ENCODE data around the gene DUSP28.
"Not testable (repeated sequence)": the region's sequence is repeated elsewhere in the genome, so short reads cannot be mapped to it uniquely, and the experiment has no call there.

Gene DUSP28

GRCh38 chr2:240521885-240522284, 38.3 kb upstream of the DUSP28 start:
- not testable (repeated sequence) for H3K9ac ChIP-seq (ENCODE audit: low read depth, low read length); H3K36me3 ChIP-seq (ENCODE audit: insufficient read depth, low read length); H3K4me1 ChIP-seq (ENCODE audit: insufficient read depth, low read length)
- H3K9me3 ChIP-seq (ENCODE audit: control insufficient read depth, insufficient read depth, low read length) = peaks cover 12% of the 10 kb centered on the region

GRCh38 chr2:240522406-240522805, 37.8 kb upstream of the DUSP28 start:
- Histone ChIP-seq H3K36me3 (ENCODE audit: insufficient read depth, low read length) (no peaks in the 10 kb centered on the region), H3K9me3 (ENCODE audit: control insufficient read depth, insufficient read depth, low read length) (peaks cover 12% of the 10 kb centered on the region), H3K9ac (ENCODE audit: low read depth, low read length) (no peak overlapping the region)

DNA sequence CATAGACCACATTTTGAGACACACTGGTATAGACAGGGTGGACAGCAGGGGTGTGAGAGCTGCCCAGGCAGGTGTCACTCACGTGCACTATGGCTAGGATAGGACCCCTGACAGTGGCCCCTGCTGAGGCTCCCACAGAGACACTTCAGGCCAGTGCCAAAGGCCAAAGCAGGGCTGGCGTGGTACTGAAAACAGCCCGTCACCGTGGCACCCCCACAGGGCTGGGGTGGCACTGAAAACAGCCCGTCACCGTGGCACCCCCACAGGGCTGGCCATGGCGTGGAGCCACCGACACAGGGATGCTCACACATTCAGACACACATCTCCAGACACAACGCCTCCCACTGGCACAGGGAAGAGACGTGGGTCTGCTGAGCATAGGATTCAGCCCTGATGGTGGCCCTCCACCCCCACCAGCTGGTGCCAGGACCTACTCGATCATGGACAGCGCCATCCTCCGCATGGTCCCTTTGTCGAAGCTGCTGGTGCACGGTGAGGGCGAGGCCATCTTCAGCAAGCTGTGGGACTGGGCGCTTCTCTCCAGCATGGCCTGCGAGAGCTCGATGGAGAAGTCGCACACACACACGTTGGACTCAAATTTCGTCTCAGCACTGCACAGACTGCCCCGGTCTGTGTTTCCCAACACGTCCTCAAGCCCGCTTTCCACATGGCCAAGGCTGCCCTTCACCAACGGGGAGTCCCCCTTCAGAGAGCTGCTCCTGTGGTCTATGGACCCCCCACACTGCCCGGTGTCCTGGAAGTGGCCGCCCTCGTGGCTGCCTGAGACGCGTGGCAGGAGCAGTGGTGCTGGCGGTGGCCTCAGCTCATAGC, 36.5 kb upstream of the DUSP28 start:
- peaks cover 12% of the 10 kb centered on the region for H3K9me3 ChIP-seq (ENCODE audit: control insufficient read depth, insufficient read depth, low read length)
- H3K36me3 ChIP-seq (ENCODE audit: insufficient read depth, low read length) = no peaks in the 10 kb centered on the region
- no peak overlapping the region for H3K9ac ChIP-seq (ENCODE audit: low read depth, low read length)
- no peaks in the 10 kb centered on the region; the same call in 1 of the 2 replicates for H3K4me1 ChIP-seq (ENCODE audit: insufficient read depth, low read length)

More at GRCh38 chr2:240522406-240522805, 37.8 kb upstream of the DUSP28 start:
- no peaks in the 10 kb centered on the region; the same call in 1 of the 2 replicates for H3K4me1 ChIP-seq (ENCODE audit: insufficient read depth, low read length)

DNA sequence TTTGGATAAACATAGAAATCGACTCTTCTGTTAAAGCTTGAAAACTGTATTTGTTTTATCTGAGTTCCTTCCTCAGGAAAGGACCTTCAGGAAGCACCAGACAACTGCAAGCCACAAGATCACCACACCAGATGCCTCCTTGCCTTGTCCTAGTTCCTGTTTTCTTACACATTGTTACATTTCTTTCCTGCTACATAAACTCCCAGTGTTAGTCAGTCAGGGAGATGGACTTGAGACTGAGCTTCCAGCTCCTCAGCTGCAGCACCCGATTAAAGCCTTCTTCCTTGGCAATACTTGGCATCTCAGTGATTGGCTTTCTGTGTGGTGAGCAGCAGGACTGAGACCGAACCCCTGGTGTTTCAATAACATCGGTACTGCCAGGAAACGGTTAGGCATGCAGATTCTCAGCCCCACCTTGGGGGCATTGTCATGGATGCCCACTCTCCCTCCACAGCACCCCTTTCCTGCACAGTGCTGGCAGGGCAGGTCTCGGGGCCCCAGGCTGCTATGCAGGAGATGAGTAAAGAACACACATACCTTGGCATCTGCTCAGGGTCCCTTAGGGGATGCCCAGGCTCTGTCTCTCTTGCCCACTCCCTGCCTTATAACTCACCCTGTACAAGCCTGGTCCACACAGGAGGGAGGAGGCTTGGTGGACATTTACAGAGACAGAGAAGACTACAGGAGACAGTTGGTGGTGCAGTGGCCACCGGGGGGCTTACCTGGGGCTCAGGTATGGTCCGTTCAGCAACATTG, 35.0 kb upstream of the DUSP28 start:
- H3K9ac ChIP-seq (ENCODE audit: low read depth, low read length) = no peak overlapping the region
- H3K4me1 ChIP-seq (ENCODE audit: insufficient read depth, low read length) = no peaks in the 10 kb centered on the region
- peaks cover 12% of the 10 kb centered on the region for H3K9me3 ChIP-seq (ENCODE audit: control insufficient read depth, insufficient read depth, low read length)
- no peaks in the 10 kb centered on the region for H3K36me3 ChIP-seq (ENCODE audit: insufficient read depth, low read length)

GRCh38 chr2:240525802-240526201, 34.4 kb upstream of the DUSP28 start:
- H3K36me3 ChIP-seq (ENCODE audit: insufficient read depth, low read length) = no peaks in the 10 kb centered on the region

DNA sequence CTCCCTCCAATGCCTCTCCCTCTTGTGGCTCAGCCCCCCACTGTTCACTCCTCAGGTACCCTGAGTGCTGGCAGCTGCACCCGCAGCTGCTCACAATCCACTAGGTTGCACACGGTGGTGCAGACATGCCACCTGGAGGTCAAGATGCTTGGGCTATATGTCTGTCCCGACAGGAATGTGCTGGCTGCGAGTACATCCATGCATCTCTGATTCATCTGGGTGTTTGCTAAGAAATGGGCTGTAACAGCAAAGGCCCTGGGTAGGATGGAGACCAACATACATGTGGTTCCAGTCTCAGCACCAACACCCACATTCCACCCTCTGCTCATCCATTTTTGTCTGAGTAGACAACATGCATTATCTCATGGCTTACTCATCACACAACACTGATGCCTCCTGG, 33.6 kb upstream of the DUSP28 start:
- Histone ChIP-seq H3K36me3 (ENCODE audit: insufficient read depth, low read length) (no peaks in the 10 kb centered on the region), H3K4me1 (ENCODE audit: insufficient read depth, low read length) (no peaks in the 10 kb centered on the region), H3K9ac (ENCODE audit: low read depth, low read length) (no peak overlapping the region), H3K9me3 (ENCODE audit: control insufficient read depth, insufficient read depth, low read length) (peaks cover 16% of the 10 kb centered on the region)

More at GRCh38 chr2:240525802-240526201, 34.4 kb upstream of the DUSP28 start:
- H3K4me1 ChIP-seq (ENCODE audit: insufficient read depth, low read length) = no peaks in the 10 kb centered on the region
- peaks cover 12% of the 10 kb centered on the region for H3K9me3 ChIP-seq (ENCODE audit: control insufficient read depth, insufficient read depth, low read length)
- no peak overlapping the region for H3K9ac ChIP-seq (ENCODE audit: low read depth, low read length)

DNA sequence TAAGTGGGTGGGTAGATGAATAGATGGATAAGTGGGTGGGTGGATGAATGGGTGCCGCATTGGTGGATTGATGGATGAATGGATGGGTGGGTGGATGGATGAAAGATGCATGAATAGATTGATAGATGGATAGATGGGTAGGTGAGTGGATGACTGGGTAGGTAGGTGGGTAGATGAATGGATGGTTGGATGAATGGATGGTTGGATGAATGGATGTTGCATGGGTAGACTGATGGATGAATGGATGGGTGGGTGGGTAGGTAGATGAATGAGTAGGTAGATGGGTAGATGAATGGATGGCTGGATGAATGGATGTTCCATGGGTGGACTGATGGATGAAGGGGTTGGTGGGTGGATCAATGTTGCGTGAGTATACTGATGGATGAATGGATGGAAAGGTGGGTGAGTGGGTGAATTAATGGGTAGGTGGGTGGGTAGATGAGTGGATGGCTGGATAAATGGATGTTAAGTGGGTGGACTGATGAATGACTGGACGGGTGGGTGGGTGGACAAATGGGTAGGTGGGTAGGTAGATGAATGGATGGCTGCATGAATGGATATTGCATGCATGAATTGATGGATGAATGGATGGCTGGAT, 32.9 kb upstream of the DUSP28 start:
- H3K4me1 ChIP-seq (ENCODE audit: insufficient read depth, low read length) = no peaks in the 10 kb centered on the region
- H3K9ac ChIP-seq (ENCODE audit: low read depth, low read length) = no peak overlapping the region
- no peaks in the 10 kb centered on the region for H3K36me3 ChIP-seq (ENCODE audit: insufficient read depth, low read length)
- H3K9me3 ChIP-seq (ENCODE audit: control insufficient read depth, insufficient read depth, low read length) = peaks cover 14% of the 10 kb centered on the region

- H3K4me1 ChIP-seq (ENCODE audit: insufficient read depth, low read length) = no peaks in the 10 kb centered on the region
- peaks cover 13% of the 10 kb centered on the region for H3K9me3 ChIP-seq (ENCODE audit: control insufficient read depth, insufficient read depth, low read length)
- H3K36me3 ChIP-seq (ENCODE audit: insufficient read depth, low read length) = no peaks in the 10 kb centered on the region
- no peak overlapping the region for H3K9ac ChIP-seq (ENCODE audit: low read depth, low read length)
These were observed 31.6 kb upstream of the DUSP28 start for GRCh38 chr2:240528406-240529040.

- H3K9me3 ChIP-seq (ENCODE audit: control insufficient read depth, insufficient read depth, low read length) = peaks cover 13% of the 10 kb centered on the region
- no peak overlapping the region for H3K9ac ChIP-seq (ENCODE audit: low read depth, low read length)
- no peaks in the 10 kb centered on the region for H3K4me1 ChIP-seq (ENCODE audit: insufficient read depth, low read length)
- H3K36me3 ChIP-seq (ENCODE audit: insufficient read depth, low read length) = no peaks in the 10 kb centered on the region
These were observed 30.7 kb upstream of the DUSP28 start for GRCh38 chr2:240529344-240529999.

DNA sequence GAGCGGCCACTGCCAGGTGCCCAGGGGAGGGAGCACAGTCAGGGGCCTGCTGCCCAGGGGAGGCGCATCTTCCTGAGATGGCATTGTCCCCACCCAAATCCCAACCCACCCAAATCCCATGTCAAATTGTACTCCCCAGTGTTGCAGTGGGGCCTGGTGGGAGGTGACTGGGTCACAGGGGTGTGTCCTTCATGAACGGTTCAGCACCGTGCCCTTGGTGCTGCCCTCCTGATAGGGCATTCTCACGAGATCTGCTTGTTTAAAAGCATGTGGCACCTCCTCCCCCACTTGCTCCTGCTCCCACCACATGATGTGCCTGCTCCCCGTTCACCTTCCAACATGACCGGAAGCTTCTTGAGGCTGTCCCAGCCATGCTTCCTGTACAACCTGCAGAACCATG, 30.0 kb upstream of the DUSP28 start:
- Histone ChIP-seq H3K36me3 (ENCODE audit: insufficient read depth, low read length) (no peaks in the 10 kb centered on the region), H3K9ac (ENCODE audit: low read depth, low read length) (no peak overlapping the region), H3K4me1 (ENCODE audit: insufficient read depth, low read length) (no peaks in the 10 kb centered on the region), H3K9me3 (ENCODE audit: control insufficient read depth, insufficient read depth, low read length) (peaks cover 8% of the 10 kb centered on the region)

GRCh38 chr2:240531038-240531437, 29.1 kb upstream of the DUSP28 start:
- no peaks in the 10 kb centered on the region for H3K36me3 ChIP-seq (ENCODE audit: insufficient read depth, low read length)
- no peak overlapping the region for H3K9ac ChIP-seq (ENCODE audit: low read depth, low read length)
- H3K9me3 ChIP-seq (ENCODE audit: control insufficient read depth, insufficient read depth, low read length) = peaks cover 5% of the 10 kb centered on the region; the same call in 1 of the 2 replicates
- H3K4me1 ChIP-seq (ENCODE audit: insufficient read depth, low read length) = no peaks in the 10 kb centered on the region

DNA sequence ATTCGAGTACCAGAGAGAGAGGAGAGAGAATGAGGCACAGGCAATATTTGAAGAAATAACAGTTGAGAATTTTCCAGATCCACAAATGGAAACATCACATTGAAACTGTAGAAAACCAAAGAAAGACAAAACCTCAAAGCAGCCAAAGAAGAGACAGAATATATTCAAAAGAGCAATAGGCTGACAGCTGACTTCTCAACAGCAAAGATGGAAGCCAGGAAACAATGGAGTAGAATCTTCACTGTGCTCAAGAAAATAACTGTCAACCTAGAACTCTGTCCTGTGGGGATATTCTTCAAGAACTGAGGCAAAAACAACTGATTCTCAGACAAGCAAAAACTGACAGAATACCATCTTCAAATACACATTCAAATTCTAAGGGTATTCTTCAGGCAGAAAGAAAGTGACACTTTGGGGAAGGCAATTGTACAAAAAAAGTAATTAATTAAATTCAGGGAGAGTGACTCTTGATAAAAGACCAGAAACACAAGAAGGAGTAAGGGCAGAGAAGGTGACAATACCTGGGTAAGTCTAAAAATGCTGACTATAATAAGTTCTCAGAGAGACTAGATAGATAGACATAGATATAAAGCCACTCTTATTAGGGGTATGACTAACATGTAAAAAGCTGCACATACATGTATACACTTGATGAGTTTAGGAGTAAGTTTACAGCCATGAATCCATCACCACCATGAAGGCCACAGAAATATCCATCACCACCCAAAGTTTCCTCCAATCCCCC, 28.0 kb upstream of the DUSP28 start:
- Histone ChIP-seq H3K4me1 (ENCODE audit: insufficient read depth, low read length) (no peaks in the 10 kb centered on the region), H3K9ac (ENCODE audit: low read depth, low read length) (no peak overlapping the region), H3K9me3 (ENCODE audit: control insufficient read depth, insufficient read depth, low read length) (peaks cover 5% of the 10 kb centered on the region; the same call in 1 of the 2 replicates), H3K36me3 (ENCODE audit: insufficient read depth, low read length) (no peaks in the 10 kb centered on the region)

- H3K9ac ChIP-seq (ENCODE audit: low read depth, low read length) = no peak overlapping the region
These were observed 22.0 kb upstream of the DUSP28 start for GRCh38 chr2:240538031-240538780.

More at GRCh38 chr2:240538031-240538780, 22.0 kb upstream of the DUSP28 start:
- H3K9me3 ChIP-seq (ENCODE audit: control insufficient read depth, insufficient read depth, low read length) = peaks cover 3% of the 10 kb centered on the region
- no peaks in the 10 kb centered on the region for H3K36me3 ChIP-seq (ENCODE audit: insufficient read depth, low read length)
- no peaks in the 10 kb centered on the region for H3K4me1 ChIP-seq (ENCODE audit: insufficient read depth, low read length)
